Measurements from ENCODE around the gene ZFYVE9.
"Not testable (repeated sequence)": the region's sequence is repeated elsewhere in the genome, so short reads cannot be mapped to it uniquely, and the experiment has no call there.

The ZFYVE9 gene

DNA sequence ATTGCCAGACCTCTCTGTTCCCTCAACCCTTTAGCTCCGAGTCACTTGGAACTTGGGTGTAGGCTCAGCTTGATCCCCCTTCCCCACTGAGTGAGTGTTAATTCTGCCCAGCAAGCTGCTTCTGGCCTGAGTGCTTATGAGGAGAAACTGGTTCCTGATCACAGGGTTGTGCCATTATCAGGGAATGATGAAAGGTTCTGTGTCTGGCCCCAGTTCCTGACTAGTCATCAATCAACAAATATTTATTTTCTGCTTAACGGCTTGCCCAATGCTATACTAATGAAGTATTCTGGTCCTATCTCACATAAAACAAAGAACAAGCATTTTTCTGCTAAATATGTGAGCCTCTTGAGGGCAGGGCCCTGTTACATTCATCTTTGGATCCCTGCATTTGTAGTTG lies 203.4 kb downstream of the ZFYVE9 start:
- DNase-seq: no peak

DNA sequence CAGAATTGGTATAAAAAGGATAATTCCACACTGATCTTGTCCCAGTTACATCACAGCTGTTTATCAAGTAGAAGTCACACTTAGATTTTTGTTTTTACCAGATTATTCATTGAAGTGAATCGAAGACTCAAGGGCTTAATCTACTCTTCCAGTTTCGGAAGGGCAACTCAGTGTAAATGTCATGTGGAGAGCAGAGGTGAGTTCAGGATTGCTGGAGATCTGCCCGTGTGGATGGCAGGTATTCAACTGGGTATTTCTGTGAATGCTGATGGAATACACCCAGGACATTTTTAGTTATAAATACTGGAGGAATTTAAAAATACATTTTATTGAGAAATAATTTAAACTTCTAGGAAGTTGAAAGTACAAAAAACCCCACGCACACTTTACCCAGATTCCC lies 204.8 kb downstream of the ZFYVE9 start:
- DNase-seq: no peak

DNA sequence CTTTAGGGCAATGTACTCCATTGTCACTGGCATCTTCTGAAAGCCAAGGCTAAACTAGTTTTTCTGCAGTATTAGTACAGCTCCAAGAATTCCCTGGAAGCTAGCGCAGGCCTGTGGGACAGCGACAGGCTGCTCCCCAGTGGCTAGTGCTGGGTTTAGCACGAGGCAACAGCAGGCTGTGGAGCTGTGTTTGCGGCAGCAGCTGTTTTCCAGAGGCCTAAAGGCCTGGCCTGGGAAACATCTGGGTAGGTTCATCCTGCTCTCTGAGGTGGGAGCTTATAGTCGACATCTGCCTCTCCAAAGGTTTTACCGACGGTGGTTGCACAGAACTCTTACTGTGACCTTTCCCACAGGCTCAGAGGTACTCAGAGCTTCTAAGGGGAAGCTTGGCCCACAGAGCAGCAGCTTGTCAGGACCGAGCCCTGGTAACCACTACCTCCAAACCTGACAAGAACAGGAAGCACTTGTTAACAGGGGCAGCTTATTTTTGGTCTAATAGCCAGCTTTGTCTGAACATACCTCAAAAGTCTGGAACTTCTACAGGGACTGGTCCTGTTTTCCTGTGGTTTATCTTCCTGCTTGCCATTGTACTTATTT lies 206.9 kb downstream of the ZFYVE9 start:
- DNase-seq: peak; percentile 21

GRCh38 chr1:52352690-52353089 lies 210.8 kb downstream of the ZFYVE9 start:
- DNase-seq: no peak

DNA sequence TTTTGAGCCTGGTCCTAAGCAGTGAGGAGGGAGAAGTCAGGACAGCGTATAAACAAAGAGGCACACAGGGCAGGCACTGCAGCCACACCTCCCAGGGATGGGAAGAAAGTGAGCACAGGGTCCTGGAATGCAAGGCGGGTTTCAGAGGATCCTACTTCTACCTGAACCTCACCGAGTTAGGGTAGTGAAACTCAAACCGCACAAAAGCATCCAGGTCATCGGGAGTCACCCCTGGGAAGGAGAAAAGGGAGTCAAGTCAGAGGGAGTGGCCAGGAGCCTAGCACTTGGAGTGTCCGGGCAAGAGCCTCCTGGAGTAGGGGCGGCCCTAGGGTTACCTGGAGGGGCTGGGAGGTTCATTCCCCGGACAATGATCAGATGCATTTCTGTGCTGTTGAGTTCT lies 213.5 kb downstream of the ZFYVE9 start:
- no peak for DNase-seq

DNA sequence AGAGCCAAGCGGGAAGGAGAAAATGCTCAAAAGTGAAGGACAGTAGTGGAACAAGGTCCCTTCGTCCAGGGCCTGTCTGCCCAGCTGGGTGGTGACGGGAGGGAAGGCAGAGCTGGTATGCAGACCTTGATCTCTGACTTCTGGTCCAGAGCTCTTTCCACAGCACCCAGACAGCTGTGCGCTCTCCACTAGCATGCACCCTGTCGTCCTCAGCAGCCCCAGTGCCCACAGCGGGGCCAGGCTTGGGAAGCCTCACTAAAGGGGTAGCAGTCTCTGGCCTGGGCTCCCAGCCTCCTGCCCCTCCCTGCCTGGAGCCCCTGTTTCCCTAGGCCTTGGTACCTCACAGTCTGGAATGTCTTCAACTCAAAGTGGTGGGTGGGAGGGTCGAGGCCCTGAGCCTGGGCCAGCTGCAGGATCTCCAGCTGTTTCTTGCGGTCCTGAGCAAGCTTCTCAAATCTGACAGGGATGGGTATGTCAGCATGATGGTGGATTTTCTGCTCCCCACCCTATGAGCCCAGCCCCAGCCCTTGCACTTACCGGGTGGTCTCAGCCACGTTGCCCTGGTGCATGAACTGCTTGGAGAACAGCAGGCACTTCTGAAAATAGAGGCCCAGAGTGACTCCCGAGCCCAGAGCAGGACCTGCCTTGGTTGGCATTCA lies 214.1 kb downstream of the ZFYVE9 start:
- no peak for DNase-seq

DNA sequence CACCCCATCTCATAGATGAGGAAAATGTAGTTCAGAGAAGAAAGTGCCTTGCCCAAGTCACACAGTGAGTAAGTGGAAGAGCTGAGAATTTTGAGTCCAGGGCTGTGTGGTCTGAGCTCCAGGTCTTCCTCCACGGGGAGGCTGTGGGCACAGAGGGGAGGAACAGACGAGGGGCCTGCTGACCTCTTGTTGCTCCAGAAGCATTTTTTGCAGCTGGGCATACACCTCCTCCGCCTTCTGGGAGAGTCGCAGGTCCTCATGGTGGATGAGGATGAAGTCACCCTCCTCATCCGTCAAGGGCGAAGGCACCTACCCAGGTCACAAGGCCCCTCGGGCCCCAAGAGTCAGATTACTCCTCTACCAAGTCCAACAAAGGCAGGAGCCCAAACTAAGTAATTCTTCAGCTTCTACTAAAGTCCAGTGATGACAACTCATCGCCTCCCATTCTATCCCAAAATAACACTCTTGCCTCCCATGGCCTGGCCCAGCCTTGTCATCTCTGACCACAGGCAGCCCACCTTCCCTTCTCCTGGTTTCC lies 215.0 kb downstream of the ZFYVE9 start:
- no peak for DNase-seq

GRCh38 chr1:52357397-52357796 lies 215.5 kb downstream of the ZFYVE9 start:
- no peak for DNase-seq

GRCh38 chr1:52358851-52359497 lies 217.1 kb downstream of the ZFYVE9 start:
- no peak for DNase-seq

DNA sequence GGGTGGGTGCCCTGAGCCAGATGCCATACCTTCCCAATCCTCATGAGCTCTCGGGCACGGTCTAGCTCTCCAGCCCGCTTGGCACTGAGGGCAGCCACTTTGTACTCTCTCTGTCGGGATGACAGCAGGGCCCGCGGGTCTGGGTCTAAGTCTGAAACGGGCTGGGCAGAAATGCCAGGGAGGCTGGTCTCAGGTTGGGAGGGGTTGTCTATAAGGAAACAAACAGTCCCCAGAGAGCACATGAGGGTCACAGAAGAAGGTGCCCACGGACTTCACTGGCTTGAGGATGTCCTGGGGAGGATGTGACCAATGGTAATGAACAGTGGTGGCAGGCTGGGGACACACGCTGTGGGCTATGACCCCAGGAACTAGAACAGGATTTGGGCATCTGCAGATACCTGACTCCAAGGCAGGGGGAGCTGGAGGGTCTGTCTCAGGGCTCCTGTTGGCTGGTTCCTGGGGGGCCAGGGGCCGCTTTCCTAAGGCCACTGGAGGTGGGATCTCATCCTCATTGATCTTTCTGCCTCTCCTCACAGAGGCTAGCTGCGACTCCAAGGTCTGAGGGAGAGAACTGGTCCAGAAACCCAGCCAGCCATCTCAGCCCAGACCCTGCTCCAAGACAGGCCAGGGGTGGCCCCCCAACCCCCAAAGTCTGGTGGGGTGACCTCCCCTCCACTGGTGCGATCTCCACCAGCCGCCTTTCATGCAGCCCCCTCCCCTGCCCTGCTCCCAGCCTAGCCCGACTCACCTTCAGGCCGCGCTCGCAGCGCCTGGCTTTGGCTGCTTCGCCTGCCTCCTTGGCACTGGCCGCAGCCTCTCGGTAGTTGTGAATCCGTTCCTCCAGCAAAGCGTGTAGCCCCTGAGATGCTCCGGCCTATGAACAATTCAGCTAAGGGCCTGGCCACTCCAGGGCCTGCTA lies 218.0 kb downstream of the ZFYVE9 start:
- no peak for DNase-seq

DNA sequence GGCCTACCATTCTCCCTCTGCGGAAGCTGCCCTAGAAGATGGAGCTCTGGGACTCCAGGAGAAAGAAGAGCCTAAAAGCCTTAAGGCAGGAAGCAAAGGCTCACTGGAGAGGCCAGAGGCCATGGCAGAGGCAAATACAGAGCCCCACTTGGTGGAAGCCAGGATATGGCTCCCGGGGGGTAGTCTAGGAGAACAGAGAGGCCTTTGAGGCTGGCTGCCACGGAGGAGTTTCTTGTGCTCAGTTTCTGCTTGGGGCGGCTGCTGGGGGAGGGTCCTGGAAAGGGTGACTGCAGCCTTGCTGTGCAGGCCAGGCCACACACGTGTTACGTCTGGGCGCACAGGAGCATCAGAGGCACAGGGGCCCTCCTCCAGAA lies 218.7 kb downstream of the ZFYVE9 start:
- DNase-seq: no peak

GRCh38 chr1:52364235-52364839 lies 222.4 kb downstream of the ZFYVE9 start:
- DNase-seq: no peak

DNA sequence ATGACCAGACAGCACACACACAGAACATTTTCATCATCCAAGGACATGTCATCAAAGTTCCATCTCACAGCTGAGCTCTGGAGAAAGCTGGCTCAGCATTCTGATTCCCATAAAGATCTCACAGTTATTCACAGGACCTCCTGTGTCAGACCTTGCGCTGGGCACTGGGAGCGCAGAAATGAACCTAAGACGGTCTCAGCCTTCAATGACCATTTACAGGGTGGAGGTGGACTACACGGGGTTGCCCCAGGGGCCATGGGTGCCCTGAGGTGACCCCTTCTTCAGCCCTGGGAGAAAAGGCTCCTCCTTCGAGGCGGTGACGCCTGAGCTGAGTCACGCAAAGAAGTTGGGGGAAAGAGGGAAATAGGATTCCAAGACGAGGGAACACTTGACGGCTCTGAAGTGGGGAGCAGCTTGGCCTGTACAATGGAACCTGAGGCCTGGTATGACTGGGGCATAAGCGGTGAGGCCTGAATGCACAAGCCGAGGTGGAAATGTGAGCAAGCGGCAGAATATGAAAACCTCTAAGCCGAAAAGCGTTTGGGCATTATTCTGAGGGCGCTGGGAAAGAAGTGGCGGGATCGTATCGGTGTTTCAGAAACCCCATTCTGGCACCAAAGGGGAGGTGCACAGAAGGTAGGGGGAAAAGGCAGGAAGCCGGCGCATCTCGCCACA lies 223.3 kb downstream of the ZFYVE9 start:
- DNase-seq: no peak

DNA sequence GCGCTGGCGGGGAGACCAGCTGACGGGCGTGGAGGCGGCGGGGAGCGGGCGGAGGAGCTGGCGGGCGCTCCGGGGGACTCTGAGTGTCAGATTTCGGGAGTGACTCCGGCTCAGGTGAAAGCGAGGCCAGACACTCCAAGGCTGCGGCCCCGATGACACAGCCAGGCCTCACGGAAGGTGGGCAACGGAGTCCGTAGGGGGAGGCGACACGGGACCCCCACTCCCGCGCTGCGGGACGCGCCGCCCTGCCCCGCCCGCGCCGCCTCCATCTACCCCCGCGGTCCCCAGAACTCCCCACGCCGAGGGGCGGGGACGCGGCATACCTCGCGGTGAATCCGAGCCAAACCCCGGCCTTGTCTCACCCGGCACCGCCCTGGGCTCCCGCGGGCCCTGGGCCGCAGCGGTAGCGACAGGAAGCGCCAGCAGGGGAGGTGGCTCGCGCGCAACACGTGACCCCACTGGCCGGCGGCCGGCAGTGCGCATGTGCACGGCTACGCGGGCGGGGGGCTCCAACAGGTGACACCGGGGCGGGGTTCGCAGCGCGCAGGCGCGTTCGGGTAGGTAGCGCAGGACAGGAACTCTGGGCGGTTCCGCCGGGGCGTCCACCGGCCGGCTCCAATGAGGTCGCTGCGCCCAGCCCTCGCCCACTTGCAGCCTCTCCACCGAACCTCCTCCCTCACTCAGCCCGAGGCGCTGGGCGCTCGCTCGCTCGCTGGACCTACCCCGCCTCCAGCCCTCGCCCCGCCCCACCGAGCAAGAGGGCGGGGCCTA lies 224.0 kb downstream of the ZFYVE9 start, which contains the start of gene CC2D1B:
Gene CC2D1B (minus strand): TSS at position 460 of the 771 bp plus-strand sequence. CDS start 1,585 bp downstream, outside the sequence.
- DNase-seq: peak; percentile 98

- DNase-seq: no peak
Measured at GRCh38 chr1:52366517-52366827, 224.6 kb downstream of the ZFYVE9 start.

GRCh38 chr1:52367272-52367671 lies 225.4 kb downstream of the ZFYVE9 start:
- no peak for DNase-seq

DNA sequence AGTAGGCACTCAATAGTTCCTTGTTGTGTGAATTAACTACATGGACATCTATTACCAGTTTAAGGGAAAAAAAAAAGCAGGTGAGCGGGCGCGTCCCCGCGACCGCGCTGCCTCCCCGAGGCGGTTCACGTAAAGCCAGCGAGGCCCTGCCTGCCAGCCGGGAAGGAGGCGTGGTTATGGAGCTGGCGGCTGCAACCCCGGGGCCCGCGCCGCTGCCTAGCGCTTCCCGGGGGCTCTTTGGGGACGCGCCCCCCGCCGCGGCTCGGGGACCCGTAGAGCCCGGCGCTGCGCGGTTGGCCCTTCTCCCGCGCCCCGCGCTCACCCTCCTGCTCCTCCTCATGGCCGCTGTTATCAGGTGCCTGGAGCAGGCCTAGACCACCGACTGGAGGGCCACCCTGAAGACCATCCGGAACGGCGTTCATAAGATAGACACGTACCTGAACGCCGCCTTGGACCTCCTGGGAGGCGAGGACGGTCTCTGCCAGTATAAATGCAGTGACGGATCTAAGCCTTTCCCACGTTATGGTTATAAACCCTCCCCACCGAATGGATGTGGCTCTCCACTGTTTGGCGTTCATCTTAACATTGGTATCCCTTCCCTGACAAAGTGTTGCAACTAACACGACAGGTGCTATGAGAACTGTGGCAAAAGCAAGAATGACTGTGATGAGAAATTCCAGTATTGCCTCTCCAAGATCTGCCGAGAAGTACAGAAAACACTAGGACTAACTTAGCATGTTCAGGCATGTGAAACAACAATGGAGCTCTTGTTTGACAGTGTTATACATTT lies 226.7 kb downstream of the ZFYVE9 start:
- DNase-seq: peak; percentile 70

- not testable (repeated sequence) for DNase-seq
Measured at GRCh38 chr1:52369851-52370250, 228.0 kb downstream of the ZFYVE9 start.

DNA sequence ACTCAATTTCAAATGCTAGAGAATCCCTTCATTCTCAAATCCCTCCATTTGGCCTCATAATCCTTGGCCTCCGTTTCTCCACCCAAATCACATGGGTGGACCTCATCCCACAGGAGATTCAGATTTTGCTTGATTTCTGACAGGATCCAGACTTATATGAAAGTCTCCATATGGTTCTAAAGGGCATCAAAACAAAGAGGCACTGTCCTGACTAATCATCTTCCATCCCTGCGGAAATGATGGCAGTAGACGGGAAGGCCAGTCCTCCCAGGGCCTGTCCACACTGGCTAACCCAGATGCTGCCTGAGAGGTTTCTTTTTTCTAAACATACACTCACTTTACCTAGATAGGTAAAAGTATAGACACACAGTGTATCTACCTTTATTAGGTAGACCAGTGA lies 243.5 kb downstream of the ZFYVE9 start:
- DNase-seq: no peak

- DNase-seq: no peak
Measured at GRCh38 chr1:52386458-52386857, 244.6 kb downstream of the ZFYVE9 start.

DNA sequence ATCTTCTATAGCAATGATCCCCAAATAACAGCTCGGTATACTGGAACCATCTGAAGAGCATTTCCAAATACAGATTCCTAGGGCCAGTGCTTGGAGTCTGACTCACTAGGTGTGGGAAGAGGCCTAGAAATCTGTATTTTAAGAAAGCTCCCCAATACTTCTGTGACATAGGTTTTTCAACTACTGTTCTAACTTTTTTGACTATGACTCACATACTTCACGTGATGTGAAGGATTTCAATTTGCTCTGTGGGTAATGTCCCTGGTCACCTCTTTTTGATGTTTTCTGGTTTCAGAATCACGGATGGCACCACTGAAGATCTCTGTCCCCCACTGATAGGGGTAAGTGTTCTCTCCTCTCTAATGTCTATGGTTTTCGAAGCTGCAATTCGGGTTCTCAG lies 251.3 kb downstream of the ZFYVE9 start:
- DNase-seq: no peak
